Activated CD4-positive, CD25-positive, alpha-beta regulatory T cell (primary cell): Measurements from ENCODE around the gene MTX2.

Experiments
- DNase-seq, 4 experiments: peaks; one replicate each; lab custom pipeline; 2025; lab: John Stamatoyannopoulos, UW

The MTX2 gene

DNA sequence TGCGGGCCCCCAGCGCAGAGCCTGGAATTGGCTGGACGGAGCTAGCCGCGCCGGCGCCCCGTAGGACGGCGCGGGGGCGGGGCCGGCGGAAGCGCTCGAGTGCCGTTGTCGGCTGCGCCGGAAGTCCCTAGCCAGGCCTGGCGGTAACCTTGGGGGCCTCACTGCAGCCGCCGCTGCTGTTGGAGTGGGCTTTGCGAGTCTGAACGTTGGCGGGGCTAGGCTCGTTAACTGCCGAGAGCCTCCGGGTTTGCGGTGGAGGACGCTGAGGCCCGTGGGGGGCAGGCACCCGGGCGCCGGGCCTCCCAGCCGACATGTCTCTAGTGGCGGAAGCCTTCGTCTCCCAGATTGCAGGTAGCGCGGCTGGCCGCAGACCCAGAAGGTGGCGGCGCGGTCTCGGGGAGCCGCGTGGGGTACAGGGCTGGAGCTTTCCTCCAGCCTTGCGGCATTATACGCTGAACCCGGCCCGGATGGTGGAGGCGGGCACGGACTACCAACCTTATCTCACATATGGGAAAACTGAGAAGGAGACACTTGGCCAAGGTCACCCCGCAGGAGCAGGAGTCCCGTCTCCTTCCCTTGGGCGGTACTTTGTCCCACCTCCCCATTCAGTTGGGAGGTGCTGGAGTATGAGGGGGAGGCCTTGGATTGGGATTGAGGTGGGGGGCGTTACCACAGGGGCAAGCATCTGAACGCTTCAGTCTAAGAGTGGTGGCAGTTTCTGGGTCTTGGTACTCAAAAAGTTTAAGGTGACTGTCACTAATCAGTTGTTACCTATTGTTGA is at the start of gene MTX2:
Gene MTX2, plus strand, starts transcription at position 124 of the 781 bp plus-strand sequence. Its CDS starts 188 bp downstream, at position 312.
- peak; percentile 31 to 54 (median 47) for DNase-seq

DNA sequence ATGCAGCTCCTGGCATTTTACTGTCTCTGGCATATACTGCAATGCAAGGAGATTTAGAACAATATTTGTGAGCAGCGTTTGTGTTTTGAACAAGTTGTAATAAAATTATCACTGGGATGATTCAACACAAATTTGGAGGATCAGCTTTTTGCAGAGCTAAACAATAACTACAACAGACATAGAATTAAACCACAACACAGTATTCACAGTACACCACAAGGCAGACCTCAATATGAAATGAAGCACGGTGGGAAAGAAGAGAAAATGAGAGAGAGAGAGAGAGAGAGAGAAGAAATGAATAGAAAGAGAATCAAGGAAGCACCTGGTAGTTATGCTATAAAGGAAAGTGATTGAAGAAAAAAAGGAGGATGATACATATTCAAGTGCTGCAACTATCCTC is 41.4 kb upstream of the MTX2 start:
- DNase-seq: no peak

DNA sequence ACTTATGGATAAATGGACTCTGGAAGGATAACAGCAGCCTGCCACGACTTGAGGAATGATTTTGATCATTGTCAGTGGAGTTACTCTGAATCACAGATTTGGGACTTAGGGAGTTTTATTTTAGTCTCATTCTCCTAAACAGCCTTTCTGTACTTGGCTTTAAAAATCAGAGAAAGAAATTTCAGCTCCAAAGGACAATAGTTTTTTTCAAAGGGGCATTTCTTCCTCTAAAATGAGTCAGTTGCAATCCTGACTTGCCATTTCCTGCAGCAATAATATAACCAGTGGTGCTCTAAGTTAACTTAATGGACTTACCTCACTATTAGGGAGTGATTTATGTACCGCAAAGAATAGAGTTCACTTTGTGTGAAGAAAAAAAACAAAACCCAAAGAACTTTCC is 35.1 kb upstream of the MTX2 start:
- no peak for DNase-seq

DNA sequence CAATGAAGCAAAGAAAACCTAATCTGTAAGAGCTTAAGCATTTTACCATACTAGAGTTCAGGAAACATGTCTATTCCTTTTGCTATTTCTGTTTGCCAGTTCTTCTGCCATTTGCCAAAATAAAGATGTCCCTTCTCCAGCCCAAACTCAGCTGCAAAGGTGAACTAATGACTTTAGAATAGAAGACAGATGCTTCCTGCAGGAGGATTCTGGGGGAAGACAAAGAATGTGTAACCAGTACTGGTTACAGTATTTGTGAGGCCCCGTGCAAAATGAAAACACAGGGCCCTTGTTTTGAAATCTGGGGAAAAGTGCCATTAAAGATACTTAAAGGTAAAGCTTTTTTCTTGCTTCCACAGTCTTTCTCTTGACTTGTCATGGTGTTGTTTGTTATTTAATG is 34.3 kb upstream of the MTX2 start:
- no peak for DNase-seq

DNA sequence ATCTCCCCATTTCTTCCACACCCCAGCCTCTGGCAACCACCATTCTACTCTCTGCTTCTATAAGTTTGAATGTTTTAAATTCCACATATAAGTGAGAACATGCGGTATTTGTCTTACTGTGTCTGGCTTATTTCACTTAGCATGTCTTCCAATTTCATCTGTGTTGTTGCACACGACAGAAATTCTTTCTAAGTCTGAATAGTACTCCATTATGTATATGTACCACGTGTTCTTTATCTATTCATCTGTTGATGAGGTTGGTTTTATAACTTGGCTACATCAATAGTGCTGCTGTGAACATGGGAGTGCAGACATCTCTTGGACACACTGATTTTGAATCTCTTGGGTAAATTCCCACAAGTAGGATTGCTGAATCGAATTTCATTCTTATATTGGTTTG is 31.8 kb upstream of the MTX2 start:
- no peak for DNase-seq

DNA sequence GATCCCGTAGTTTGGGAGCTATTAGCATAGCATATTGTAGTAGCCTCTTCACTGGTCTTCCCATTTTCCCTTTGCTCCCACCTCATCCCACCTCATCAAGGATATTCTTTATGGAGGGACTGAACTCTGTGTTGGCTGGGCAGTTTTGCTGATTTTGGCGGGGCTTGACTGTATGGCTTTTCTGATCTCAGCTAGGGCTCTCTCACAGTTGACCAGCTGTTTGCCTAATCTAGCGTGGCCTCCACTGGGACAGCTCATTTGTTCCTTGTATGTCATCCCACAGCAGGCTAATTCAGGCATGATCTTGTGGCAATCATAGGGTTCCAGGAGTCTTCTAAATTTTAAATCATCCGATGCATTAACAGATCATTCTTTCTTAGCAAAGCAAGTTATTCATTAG is 30.2 kb upstream of the MTX2 start:
- no peak for DNase-seq

DNA sequence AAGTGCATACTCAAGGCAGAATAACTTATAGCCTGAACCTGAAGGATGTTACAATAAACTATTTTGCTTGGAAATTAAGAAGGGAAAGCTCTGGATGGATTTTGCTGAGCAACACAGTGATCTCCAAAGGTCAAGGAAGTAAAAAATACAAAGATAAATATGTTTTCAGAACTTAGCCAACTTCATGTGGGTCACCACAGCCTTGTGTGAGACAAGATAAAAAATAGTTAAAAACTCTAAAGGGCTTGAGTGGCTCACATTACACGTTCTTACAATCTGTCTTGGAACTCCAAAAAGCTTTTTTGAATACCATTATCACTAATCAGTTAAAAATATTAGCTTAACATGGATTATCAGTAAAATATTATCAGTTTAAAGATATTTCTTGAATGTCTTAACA is 28.9 kb upstream of the MTX2 start:
- DNase-seq: no peak

DNA sequence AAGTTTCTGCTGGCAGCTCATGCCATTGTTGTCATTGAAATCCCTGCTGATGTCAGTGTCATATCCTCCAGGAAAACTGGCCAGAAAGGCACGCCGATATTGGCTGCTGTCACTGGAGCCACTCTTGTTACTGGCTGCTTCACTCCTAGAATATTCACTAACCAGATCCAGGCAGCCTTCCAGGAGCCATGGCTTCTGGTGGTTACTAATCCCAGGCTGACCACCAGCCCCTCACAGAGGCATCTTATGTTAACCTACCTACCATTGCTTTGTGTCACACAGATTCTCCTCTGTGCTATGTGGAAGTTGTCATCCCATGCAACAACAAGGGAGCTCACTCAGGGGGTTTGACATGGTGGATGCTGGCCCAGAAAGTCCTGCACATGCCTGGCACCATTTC is 27.0 kb upstream of the MTX2 start:
- no peak for DNase-seq

DNA sequence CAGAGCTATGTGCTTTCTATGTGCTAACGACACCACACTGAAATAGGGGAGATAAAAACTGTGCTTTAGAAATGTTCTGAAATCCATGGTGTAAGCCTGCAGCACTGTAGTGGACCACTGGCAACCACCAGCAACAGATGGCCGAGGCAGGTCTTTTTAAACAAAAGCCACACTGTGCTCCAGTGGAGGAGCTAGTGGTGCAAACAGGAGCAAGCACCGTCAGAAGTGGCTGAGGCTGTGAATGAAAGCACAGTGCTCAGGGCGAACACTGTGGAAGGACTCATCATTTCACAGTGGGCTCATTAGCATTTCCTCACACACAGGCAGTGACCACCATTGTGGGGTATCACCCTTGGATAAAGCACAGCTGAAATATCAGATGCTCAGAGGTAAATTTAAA is 22.9 kb upstream of the MTX2 start:
- no peak for DNase-seq

DNA sequence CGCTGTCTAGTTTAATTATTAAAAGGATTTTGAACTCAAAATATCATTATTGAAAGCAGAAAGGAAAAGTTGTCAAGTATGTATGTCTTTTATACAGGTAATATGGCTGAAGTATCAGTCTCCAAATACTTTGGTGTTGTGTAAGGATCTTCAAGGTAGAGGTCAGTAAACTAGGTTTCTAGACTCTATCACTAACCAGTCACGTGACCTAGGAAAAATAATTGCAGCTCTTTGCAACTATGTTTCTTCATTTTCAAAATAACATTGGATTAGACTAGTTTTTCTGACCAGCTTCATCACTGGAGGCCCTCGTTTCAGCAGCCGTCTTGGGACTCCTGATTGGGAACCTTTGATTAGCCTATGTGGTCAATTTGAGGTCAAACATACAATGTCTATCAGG is 21.4 kb upstream of the MTX2 start:
- no peak for DNase-seq

DNA sequence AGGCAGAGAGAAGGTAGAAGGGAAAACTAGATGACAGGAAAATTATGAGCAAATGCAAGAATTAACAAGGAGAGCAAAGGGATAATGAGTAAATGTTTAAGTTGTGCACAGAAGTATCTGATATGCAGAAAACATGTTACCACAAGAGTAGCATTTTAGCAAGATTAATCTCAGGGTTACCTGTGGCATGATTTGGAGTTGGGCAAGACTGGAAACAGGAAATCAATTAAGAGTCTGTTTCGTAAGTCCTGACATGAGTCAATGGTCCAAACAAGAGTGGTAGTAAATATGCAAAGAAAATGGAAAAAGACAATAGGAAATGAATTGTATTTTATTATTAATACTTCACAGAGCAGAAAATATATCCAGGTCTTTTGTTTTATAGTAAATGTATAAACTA is 17.3 kb upstream of the MTX2 start:
- no peak for DNase-seq

DNA sequence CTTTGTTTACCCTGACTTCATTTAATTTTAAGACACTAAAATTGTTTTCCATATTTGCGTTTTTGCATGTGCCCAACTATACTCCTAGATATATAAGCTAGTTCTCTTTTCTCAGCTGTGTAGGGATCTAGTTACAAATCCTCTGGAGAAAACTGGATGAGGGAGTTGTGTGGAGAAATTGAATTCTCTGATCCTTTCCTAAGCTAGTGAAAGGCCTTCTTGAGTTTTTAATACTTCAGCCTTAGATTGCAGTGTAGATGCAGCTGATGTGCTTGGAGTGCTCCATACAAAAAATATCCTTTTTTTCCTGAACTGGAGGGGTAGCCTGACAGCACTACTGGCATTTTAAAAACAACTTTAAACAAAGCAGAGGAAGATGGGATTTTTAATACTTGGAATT is 8.6 kb upstream of the MTX2 start:
- DNase-seq: no peak

DNA sequence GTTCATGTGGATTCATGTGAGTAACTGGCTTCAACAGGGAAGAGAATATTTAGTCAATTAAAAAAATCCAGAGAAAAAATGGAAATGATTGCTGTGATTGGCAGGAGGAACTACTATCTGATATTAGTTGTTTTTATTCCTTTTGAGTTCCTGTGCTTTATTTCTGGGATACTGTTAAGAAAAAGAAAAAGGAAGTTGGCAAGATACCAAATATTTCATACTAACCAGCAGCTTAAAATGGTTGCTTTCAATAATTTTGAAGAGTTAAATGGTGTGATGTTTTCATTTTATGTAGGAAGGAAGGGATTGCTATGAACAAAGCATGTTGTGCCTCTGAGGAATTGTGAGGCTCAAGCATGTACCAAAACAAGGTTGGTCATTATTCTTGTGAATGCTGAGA is 8.1 kb upstream of the MTX2 start:
- no peak for DNase-seq

DNA sequence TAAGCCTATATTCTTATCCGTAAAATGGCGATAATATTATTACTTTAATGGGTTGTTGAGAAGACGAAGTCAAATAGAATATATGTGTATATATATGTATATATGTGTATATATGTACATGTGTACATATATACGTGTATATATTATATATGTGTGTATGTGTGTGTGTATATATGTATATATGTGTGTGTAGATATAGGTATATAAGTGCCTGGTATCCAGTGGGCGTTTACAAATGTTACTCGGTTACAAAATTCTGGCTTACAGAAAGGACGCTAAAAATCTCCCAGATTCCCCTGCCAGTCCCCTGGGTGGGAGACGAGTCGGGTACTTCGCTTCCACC is 295 bp upstream of the MTX2 start:
- DNase-seq: no peak

DNA sequence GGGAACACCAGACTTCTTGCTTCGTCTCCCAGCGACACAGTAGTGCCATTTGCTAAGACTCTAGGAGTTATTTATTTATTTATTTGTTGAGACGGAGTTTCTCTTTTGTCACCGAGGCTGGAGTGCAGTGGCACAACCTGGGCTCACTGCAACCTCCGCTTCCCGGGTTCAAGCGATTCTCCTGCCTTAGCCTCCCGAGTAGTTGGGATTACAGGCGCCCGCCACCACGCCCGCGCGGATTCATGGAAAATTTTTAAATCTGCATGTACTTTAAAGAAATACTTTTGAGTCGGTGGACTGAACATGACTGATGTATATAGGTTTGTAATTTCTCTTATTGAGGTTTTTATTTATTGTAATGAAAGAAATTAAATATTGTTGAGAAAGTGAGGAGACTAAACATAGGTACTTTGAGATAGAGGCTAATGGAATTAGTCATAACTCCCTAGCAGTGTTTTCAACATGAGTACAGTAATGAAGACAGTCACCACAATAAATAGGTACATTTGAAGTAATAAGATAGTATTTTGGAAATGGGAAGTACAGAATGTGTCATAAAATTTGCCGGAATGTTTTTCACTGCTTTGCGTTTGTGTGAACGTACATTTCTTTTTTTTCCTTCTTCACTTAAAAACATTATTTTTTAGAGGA is 983 bp downstream of the MTX2 start:
- DNase-seq: no peak

DNA sequence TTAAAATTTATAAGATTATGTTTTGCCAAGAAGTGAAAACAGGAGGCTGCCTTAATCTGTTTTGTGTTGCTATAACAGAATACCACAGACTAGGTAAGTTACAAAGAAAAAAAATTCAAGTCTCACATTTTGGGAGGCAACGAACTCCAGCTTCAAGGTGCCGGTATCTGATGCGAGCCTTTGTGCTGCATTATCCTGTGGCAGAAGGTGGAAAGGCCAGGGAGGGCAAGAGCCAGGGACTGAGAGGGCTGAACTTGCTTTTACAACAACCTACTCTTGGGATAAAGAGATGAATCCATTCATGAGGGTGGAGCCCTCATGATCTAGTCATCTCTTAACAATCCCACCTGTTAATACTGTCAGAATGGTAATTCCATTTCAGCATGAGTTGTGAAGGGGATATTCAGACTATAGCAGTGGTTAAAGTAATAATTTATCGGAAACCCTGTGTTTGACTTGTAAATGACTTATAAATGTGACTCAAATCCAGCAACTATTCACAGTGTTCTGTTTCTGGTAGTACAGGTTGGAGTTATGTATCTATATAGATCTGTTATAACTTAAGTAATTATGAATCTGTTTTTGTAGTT is 3.7 kb downstream of the MTX2 start:
- no peak for DNase-seq

DNA sequence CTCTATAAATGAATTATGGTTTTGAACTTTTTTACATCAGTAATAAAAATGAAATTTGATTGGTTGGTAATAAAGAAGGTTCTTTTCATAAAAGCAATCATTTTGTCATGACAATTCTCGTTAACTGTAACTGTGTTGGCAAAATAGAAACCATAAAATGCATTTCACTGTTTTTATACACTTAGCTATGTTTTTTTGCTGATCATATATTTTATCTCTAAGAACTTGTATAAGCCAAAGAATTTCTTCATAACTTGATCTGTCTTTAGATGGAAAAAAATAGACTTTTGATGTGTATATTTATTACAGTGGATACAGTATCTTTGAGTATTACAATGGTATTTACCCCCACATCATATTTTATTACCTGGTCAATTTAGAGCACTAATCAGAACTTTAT is 9.7 kb downstream of the MTX2 start:
- DNase-seq: no peak

DNA sequence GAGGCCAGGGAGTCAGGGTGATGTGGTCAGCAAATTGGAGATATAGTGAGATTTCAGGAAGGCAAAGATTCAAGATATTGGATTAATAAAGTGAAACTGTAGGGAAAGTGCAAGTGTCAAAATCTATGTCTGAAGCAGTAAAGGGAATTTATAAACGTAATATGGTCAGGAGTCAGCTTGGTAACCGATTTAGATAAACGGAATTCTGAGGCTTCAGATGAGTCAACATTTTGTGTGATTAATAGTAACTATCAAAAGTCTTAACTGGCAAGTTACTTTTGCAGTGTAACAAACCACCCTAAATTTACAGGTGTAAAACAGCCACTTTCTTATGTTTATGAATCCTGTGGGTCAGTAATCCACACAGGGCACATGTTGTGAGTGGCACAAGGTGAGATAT is 10.9 kb downstream of the MTX2 start:
- DNase-seq: no peak

DNA sequence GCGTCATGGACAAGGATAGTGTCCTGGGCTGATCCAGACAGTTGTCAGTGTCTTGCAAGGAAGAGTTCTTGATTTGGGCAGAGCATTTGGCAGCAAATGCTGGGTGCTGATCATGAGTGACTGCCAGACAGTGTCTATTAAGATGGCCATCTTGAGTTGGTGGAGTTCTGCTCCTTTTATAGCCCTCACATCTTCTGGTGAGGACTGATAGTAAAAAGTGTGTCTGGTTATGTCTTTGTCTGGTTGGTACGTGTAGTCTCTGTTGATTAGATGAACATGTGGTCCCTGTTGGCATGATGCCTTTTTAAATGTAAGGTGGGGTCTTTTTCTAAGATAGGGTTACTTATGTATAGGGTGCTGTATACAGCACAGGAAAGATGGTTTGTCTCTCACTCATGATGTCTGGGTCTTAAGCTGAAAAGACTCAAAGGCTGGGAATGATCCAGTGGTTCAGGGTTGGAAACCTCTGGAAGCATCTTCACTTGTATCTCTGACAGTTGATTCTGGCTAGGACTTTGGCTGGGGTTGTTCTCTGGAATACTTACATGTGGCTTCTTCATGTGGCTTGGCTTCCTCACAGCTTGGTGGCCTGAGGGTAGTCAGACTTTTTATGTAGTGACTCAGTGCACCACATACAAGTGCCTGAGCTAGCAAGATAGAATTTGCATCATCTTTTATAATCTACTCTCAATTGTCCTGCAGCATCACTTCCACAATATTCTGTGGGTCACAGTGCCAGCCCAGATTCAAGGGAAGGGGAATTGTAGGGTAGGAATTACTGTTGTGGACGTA is 11.8 kb downstream of the MTX2 start:
- DNase-seq: no peak

DNA sequence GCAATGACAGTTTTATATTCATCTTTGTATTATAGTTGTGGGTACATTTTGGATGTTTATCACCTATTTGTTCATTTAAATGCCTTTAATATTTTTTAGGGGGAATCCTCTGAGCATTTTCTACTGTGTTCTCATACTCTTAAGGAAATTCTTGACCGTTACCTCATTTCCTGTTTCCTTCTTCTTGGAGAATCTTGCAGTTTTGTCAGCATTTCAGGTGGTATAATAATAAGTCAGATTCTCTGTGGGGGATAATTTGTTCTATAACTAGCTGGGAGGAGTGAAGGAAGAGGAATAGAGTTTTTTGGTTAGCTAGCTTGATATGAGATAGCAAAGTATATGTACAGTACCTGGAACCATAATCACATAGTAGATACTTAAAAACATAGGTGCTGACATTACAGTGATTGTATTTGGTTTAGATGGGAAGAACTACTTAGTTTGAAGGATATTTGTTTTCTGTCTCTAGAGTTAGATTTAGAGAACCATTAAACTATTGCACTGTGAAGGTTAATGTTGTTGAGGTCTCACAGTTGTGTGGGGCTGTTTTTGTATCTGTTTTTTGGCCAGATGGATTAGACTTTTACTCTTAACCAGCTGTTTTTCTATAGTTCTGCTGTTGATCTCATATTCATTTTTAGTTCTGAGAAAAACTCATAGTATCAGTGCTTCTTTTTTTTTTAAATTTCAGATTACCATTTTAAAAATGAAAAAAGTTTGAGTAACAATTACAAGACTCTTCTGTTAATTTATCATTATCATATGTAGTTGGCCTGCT is 14.2 kb downstream of the MTX2 start:
- DNase-seq: no peak

DNA sequence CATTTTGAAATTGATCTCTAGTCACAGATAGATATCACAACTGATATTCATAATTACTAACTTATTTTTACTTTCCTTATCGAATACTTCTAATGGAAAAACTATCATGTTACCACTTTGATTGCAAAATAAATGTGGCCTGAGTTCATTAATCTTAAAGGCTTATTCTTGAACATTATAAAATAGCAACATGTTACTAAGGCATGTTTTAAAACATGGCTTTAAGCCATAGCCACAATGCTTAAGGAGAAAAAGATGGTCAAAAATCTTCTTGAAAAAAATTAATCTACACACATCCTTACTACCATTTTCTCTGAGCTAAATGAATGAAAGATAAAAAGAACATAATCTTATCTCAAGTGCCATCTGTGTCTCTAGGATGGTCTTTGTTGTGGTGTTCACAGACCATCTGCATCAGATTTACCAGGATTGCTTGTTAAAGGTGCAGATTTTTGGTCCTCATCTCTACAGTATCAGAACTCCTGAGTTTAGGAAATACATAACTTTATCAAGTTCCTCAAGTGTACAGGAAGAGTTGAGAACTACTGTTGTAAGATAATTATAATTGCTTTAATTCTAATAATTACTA is 15.3 kb downstream of the MTX2 start:
- no peak for DNase-seq

DNA sequence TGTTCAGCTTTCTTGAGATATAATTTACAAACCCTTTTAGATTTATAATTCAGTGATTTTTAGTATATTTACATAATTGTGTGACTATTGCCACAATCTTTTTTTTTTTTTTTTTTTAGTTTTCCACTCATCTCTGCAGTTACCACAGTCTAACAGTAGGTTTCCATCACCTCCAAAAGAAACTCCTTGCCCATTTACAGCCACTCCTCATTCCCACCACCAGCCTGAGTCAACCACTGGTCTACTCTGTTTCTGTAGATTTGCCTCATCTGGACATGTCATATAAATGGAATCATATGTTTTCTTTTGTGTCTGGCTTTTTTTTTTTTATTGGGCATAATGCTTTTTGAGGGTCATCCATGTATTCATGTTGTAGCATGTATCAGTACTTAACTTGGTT is 16.1 kb downstream of the MTX2 start:
- DNase-seq: no peak
